Measurements from ENCODE around the gene RPRD1B.

The RPRD1B gene

DNA sequence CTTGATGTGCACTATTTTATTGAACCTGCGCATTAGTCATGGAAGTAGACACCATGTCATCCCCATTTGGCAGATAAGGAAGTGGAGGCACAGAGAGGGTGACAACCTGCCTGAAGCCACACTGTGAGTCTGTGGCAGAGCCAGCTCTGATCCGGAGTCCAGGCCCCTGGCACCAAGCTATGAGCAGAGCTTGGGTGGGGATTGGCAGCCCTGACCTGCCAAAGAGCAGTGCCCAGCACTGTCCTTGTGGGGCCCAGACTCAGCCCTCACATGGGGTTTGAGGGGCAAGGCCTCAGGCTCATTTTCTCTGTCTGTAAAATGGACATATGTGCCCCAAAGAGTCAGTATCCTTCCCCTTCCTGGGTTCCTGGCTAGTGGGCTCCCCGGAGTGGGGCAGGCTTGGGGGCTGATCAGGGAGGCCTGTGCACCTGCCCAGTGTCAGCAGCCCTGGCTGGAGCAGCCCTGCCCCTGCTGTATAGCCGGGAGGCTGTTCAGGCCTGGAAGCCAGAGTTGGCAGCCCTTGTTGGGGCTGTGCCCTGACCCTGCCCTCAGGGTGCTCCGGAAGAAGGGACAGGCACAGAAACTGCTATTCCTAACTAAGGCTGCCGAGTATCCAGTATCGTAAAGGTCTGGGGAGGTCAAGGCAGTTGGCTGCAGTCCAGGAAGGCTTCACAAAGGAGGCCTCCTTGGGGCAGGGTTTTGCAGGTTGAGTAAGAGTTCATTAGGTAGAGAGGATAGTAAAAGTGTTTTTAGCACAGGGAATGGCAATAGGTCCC, 92.8 kb downstream of the RPRD1B start:
- DNase-seq = no peak

- DNase-seq = peak; percentile 61
These were observed 93.5 kb downstream of the RPRD1B start for GRCh38 chr20:38126932-38127621.

GRCh38 chr20:38127920-38128528, 94.5 kb downstream of the RPRD1B start:
- DNase-seq = no peak

DNA sequence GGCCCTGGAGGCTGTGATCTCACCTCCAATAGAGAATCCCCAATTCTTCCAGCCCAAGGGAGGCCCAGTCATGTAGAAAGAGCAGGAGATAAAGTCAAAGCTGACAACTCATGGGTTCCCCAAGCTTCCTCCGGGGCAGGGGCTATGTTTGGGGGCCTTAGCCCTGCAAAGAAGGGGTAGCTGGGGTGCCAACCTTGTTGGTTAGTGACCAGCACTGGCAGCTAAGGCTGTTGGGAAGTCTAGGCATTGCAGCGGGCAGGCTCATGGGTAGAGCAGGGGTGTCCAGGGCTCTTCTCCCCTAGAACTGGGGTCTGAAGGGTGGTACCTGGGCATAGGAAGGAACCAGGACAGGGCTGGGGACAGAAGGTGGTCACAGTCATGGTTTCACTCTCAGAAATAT, 95.1 kb downstream of the RPRD1B start:
- no peak for DNase-seq

DNA sequence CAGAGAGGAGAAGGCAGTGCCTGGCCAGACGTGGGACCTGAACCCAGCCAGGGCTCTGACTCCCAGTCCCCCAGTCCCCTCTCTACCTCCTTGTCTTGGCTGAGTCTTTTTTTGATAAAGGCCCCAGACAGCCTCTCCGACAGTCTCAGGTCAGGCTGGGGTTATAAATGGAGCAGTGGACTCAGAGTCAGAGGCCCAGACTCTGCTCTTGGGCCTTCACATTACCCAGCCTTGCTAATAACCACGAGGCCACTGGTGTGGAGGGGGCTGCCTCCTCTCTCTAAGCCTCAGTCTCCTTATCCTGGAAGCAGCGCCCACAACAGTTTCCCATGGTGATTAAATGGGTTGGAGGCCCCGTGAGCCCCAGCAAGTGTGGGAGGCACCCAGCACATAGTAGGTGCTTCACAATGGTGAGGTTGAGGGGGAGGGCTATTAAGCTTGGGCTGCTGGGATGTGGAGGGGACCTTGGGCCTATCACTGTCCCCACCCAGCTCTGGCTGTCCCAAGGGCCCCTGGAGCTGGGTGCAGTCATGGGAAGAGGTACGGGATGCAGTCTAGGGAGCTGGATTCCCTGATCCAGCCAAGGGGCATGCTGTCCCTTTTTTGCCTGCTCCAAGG, 95.8 kb downstream of the RPRD1B start:
- no peak for DNase-seq

GRCh38 chr20:38129893-38130609, 96.5 kb downstream of the RPRD1B start:
- DNase-seq = no peak

GRCh38 chr20:38130687-38131587, 97.4 kb downstream of the RPRD1B start:
- no peak for DNase-seq

DNA sequence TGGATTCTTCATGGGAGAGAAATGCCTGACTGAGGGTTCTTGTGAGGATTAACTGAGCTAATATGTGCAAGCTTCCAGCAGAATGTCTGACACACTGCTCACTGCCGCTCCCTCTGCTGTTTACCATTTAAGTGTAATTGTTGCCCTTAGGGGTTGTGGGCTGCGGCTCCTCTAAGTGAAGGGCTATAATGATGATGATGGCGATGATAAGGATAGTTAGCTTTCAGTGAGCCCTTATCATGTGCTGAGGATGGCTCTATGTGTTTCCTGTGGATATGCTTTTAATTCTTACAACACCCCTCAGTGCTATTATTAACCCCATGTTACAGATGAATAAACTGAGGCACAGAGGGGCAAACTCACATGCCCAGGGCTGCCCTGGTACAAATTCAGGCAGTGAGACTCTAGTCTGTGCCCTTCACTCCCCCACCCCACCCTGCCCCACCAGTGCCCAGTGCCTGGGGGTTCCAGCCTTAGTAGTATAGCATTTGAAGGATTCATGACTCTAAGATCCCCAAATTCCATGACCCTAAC, 98.1 kb downstream of the RPRD1B start:
- no peak for DNase-seq

- no peak for DNase-seq
These were observed 98.8 kb downstream of the RPRD1B start for GRCh38 chr20:38132156-38132909.

- DNase-seq = no peak
These were observed 99.5 kb downstream of the RPRD1B start for GRCh38 chr20:38132910-38133501.

DNA sequence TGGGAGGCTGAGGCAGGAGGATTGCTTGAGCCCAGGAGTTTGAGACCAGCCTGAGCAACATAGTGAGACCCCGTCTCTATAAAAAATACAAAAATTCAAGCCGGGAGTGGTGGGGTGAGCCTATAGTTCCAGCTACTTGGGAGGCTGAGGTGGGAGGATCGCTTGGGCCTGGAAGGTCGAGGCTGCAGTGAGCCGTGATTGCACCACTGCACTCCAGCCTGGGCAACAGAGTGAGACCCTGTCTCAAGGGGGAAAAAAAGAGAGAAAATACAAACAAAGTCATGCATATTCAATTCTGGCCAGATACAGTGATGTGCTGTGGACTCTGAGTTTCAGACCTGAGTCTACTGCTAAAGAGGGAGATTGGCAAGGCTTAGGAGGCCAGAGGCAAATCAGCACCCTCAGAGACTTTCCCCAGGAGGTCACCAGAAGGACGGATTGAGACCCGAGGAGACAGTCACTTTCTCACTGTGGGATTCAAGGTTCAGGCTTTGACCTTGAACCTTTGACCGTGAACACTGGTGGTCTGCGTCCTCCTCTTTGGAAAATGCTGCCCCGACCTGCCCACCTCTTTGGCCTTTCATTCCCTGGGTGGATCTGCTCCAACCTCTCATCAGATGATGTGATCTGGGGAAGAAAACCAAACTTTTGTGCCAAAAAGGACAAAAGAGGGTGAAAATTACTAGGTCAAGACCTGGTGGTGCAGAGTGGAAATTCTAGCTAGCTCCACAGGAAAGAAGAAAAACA, 100.3 kb downstream of the RPRD1B start:
- no peak for DNase-seq

- peak; percentile 47 for DNase-seq
These were observed 101.1 kb downstream of the RPRD1B start for GRCh38 chr20:38134427-38135270.

GRCh38 chr20:38135271-38135650, 101.7 kb downstream of the RPRD1B start:
- no peak for DNase-seq

DNA sequence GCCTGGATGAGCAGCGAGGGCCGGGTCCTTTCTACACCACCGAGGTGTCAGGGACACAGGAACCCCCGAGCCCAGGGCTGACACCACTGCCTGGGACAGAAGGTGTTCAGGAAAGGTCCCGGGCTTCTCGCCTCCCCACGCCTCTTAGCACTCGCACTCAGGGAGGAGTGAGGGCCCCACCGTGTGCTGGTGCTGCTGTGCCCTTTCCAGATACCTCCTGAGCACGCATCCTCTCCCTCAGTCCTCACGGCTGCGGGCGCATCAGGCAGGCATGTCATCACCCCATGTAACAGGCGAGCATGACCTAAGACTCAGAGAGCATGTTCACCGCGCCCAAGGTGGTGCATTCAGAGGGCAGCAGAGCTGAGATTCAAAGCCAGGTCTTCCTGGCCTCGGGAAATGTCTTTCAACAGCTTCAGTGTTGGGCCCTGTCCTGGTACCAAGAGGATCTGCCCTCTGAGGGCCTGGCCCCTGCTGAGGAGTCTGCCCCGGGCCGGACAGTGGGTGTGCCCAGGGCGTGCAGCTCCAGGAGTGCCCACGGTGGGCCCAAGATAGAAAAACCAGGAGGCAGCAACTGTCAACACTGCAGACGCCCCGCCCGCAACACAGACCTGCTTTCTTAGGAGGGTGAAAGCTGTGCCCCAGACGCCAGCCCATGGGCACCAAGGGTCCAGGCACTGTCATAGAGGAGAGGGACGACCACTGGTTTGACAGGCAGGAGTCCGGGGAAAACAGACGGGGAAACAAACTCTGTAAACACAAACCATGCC, 102.3 kb downstream of the RPRD1B start:
- no peak for DNase-seq

GRCh38 chr20:38136421-38137245, 103.1 kb downstream of the RPRD1B start:
- no peak for DNase-seq

DNA sequence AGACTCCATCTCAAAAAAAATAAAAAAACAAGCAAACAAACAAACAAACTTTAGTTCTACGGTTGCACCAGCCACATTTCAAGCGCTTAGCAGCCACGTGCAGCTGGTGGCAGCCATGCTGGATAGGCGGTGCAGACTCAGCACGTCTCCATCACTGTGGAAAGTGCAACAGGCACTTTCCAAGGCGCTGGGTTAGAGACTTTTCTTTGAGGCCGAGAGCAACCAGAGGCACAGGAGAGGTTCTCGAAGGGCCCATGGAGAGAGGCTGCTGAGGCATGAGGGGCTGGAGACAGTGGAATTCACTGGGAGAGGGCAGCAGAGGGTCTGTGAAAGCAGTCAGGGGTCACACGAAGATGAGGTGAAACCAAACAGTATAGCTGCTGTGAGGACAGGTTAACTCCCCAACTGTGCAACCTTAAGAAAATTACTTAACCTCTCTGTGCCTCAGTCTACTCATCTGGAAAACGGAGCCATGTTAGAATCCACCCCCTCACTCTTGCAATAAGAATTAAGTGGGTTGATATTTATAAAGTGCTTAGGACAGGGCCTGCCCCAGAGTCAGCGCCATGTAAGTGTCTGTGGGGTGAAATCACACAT, 104.0 kb downstream of the RPRD1B start:
- no peak for DNase-seq
